ENCODE results near the gene SOX1. TPM values are rescaled to one million over a fixed set of nuclear protein-coding genes. Genes with fewer than 3 reads are reported as not detected.

The SOX1 gene
- total RNA-seq, 1 donor from 2014 or later: not detected

DNA sequence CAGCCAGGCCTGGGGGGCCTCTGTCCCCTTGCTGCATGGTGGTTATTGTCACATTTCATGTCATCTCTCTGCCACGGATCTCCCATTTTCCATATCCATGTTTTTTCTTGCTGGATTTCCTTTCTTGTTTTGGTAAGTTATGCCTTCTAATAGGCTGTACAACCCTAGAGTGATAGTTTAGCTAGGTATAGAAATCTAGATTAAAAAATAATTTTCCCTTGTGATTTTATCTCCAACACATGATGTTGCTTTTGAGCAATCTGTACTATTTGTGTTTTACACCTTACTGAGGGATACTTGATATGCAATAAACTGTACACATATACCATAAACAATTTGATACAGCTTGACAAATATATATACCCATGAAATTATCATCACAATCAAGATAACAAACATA is 17.0 kb downstream of the SOX1 start:
- Histone ChIP-seq H3K36me3 (ENCODE audit: control insufficient read depth in 3 of 3, insufficient read depth in 3 of 3, low read length in 3 of 3) (no peaks in the 10 kb centered on the region), H3K9ac (ENCODE audit: low read depth in 1 of 3, low read length in 3 of 3) (no peak overlapping the region), H3K9me3 (ENCODE audit: control insufficient read depth in 3 of 3, low read length in 3 of 3) (peaks cover 0 to 19% (median 2%) of the 10 kb centered on the region in 3 donors), H3K27me3 (ENCODE audit: control insufficient read depth in 3 of 3, insufficient read depth in 3 of 3, low read length in 3 of 3) (peaks cover 14 to 24% (median 18%) of the 10 kb centered on the region in 3 donors), H3K4me3 (ENCODE audit: low read length in 3 of 3) (no peak overlapping the region), H3K4me1 (ENCODE audit: control insufficient read depth in 3 of 3, insufficient read depth in 3 of 3, low read length in 3 of 3) (no peaks in the 10 kb centered on the region), H3K27ac (ENCODE audit: low read depth, low read length) (no peak overlapping the region)

DNA sequence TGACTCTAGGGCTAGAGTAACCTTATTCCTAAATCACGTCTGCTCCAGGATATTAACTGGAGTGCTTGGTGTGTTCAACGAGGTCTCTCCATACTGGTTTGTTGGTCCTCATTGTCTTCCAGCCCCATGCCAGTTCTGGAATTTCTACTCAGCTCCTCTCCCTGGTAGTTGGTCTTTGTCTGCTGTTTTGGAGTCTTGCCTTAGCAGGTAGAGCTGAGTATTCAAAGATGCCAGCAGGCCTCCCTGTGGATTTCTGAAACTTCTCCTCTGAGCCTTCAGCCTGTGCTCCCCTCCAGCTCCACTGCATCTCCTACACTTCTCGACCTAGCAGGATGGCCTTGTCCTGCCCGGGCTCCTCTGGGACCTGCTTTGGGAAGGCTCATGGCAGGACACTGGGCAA is 25.5 kb downstream of the SOX1 start:
- no peak overlapping the region for H3K9ac ChIP-seq (ENCODE audit: low read depth in 1 of 3, low read length in 3 of 3)
- H3K27ac ChIP-seq (ENCODE audit: low read depth, low read length): no peak overlapping the region
- no peak overlapping the region for H3K4me3 ChIP-seq (ENCODE audit: low read length in 3 of 3)
- H3K4me1 ChIP-seq (ENCODE audit: control insufficient read depth in 3 of 3, insufficient read depth in 3 of 3, low read length in 3 of 3): no peaks in the 10 kb centered on the region
- H3K9me3 ChIP-seq (ENCODE audit: control insufficient read depth in 3 of 3, low read length in 3 of 3): no peaks in the 10 kb centered on the region
- peaks cover 14 to 27% (median 17%) of the 10 kb centered on the region in 3 donors for H3K27me3 ChIP-seq (ENCODE audit: control insufficient read depth in 3 of 3, insufficient read depth in 3 of 3, low read length in 3 of 3)
- H3K36me3 ChIP-seq (ENCODE audit: control insufficient read depth in 3 of 3, insufficient read depth in 3 of 3, low read length in 3 of 3): no peaks in the 10 kb centered on the region

DNA sequence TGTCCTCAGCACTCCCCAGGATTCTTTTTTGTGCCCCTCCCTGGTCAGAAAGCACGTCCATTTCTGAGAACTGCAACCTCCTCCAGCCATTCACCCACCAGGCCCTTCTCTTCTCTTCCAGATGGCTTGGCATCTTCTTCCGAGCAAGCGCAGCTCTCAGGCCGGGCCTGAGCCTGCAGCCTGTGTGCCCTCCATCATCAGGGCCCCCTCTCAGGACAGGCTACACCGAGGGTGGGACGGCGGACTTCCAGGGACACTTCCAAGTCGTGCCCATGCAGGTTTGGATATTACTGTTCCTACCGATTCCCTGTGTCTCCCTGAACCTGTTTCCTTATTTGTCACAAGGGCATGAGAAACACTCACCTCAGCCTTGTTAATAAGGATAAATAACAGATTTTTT is 28.4 kb downstream of the SOX1 start:
- peaks cover 6 to 30% (median 14%) of the 10 kb centered on the region in 3 donors for H3K27me3 ChIP-seq (ENCODE audit: control insufficient read depth in 3 of 3, insufficient read depth in 3 of 3, low read length in 3 of 3)
- H3K4me3 ChIP-seq (ENCODE audit: low read length in 3 of 3): no peak overlapping the region
- H3K4me1 ChIP-seq (ENCODE audit: control insufficient read depth in 3 of 3, insufficient read depth in 3 of 3, low read length in 3 of 3): no peaks in the 10 kb centered on the region
- no peak overlapping the region for H3K27ac ChIP-seq (ENCODE audit: low read depth, low read length)
- H3K9ac ChIP-seq (ENCODE audit: low read depth in 1 of 3, low read length in 3 of 3): no peak overlapping the region
- no peaks in the 10 kb centered on the region for H3K9me3 ChIP-seq (ENCODE audit: control insufficient read depth in 3 of 3, low read length in 3 of 3)
- no peaks in the 10 kb centered on the region for H3K36me3 ChIP-seq (ENCODE audit: control insufficient read depth in 3 of 3, insufficient read depth in 3 of 3, low read length in 3 of 3)

DNA sequence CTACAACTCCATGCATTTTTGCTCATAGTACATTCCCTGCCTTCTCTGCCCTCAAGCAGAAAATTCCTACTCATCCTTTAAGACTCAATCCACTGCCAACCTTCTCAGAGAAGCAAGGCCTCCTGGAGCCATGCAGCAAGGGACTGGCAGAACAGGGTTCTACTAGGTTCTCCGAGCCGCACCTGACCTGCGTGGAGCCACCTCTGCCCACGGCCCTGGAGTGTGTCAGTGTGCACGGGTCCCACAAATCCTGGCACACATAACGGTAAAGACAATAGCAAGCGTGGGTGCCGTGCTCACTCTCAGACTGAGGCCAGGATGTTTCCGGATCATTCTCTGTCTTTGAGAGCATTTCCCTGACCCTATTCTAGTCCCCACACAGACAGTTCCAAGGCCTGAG is 30.0 kb downstream of the SOX1 start:
- no peak overlapping the region for H3K9ac ChIP-seq (ENCODE audit: low read depth in 1 of 3, low read length in 3 of 3)
- no peaks in the 10 kb centered on the region for H3K36me3 ChIP-seq (ENCODE audit: control insufficient read depth in 3 of 3, insufficient read depth in 3 of 3, low read length in 3 of 3)
- no peaks in the 10 kb centered on the region for H3K4me1 ChIP-seq (ENCODE audit: control insufficient read depth in 3 of 3, insufficient read depth in 3 of 3, low read length in 3 of 3)
- H3K27me3 ChIP-seq (ENCODE audit: control insufficient read depth in 3 of 3, insufficient read depth in 3 of 3, low read length in 3 of 3): peaks cover 14 to 38% (median 17%) of the 10 kb centered on the region in 3 donors
- H3K9me3 ChIP-seq (ENCODE audit: control insufficient read depth in 3 of 3, low read length in 3 of 3): no peaks in the 10 kb centered on the region
- no peak overlapping the region for H3K4me3 ChIP-seq (ENCODE audit: low read length in 3 of 3)
- no peak overlapping the region for H3K27ac ChIP-seq (ENCODE audit: low read depth, low read length)

DNA sequence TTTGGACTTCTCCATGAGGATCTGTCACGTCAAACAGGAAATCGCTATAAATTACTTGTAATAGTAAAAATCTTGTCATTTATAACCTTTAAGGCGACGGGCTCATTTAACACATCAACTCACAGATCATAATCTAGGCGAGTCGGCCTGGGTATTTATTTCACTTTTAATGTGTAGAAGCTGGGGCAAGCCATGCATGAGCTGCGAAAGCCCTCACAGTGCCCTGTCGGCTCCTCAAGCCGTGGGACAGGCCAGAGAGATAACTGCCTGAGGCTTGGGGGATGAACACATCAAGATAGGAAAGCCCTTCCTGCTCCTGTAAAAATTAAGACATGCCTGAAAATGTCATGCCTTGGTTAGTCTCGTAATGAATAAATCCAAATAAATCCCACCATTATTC is 30.8 kb downstream of the SOX1 start:
- H3K9ac ChIP-seq (ENCODE audit: low read depth in 1 of 3, low read length in 3 of 3): no peak overlapping the region
- H3K36me3 ChIP-seq (ENCODE audit: control insufficient read depth in 3 of 3, insufficient read depth in 3 of 3, low read length in 3 of 3): no peaks in the 10 kb centered on the region
- no peaks in the 10 kb centered on the region for H3K9me3 ChIP-seq (ENCODE audit: control insufficient read depth in 3 of 3, low read length in 3 of 3)
- no peaks in the 10 kb centered on the region for H3K4me1 ChIP-seq (ENCODE audit: control insufficient read depth in 3 of 3, insufficient read depth in 3 of 3, low read length in 3 of 3)
- H3K27me3 ChIP-seq (ENCODE audit: control insufficient read depth in 3 of 3, insufficient read depth in 3 of 3, low read length in 3 of 3): peaks cover 20 to 44% (median 24%) of the 10 kb centered on the region in 3 donors
- H3K27ac ChIP-seq (ENCODE audit: low read depth, low read length): no peak overlapping the region
- H3K4me3 ChIP-seq (ENCODE audit: low read length in 3 of 3): no peak overlapping the region

DNA sequence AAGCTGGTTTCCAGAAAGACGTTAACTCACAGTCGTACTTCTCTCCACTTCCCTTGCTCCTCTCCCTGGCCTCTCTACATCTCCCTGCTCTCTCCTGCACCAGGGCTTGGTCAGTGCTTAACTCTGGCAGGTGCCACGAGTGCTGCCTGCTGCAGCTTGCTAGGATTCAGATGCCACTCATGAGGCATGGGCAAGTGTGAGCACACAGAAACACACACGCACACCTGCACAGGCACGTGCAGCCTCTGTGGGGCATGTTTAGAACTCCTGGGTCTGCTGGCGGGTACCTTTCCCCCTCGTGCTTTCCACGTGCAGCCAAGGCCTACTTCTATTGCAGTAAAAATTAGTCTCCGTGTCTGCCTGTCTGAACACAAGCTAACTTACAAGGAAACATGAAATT is 31.8 kb downstream of the SOX1 start:
- Histone ChIP-seq H3K9me3 (ENCODE audit: control insufficient read depth in 3 of 3, low read length in 3 of 3) (no peaks in the 10 kb centered on the region), H3K4me1 (ENCODE audit: control insufficient read depth in 3 of 3, insufficient read depth in 3 of 3, low read length in 3 of 3) (no peaks in the 10 kb centered on the region)

DNA sequence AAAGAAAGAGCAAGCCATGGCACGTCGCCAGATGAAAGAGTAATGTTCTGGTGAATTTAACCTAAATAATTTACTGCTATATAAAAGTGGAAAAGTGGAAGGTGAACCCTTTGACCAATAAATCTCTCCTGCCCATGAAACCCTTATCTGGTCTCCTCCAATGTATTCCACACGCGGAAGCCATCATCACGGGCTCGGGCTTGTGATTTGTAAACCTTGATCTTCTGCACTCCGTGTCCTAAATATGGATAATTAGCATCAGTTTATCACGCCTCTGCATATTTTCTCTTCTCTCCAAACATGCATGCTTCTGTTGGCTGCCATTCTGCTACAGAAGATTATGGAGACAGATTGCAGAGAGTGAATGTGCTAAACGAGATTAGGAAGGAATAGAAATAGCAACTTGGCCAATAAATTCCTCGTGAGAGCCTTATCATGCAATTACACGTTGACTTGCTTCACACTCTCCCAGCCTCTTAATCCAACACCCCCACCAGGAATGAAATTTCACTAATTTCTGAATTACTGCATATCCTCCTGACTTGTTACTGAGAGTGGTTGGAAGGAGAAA is 34.5 kb downstream of the SOX1 start:
- Histone ChIP-seq H3K27me3 (ENCODE audit: control insufficient read depth in 3 of 3, insufficient read depth in 3 of 3, low read length in 3 of 3) (peaks cover 43 to 65% (median 45%) of the 10 kb centered on the region in 3 donors), H3K4me1 (ENCODE audit: control insufficient read depth in 3 of 3, insufficient read depth in 3 of 3, low read length in 3 of 3) (peaks cover 0 to 7% (median 0%) of the 10 kb centered on the region in 3 donors), H3K9ac (ENCODE audit: low read depth in 1 of 3, low read length in 3 of 3) (no peak overlapping the region), H3K4me3 (ENCODE audit: low read length in 3 of 3) (no peak overlapping the region), H3K9me3 (ENCODE audit: control insufficient read depth in 3 of 3, low read length in 3 of 3) (no peaks in the 10 kb centered on the region), H3K36me3 (ENCODE audit: control insufficient read depth in 3 of 3, insufficient read depth in 3 of 3, low read length in 3 of 3) (no peaks in the 10 kb centered on the region), H3K27ac (ENCODE audit: low read depth, low read length) (no peak overlapping the region)

More for the DNA sequence above, 31.8 kb downstream of the SOX1 start:
- Histone ChIP-seq H3K4me3 (ENCODE audit: low read length in 3 of 3) (no peak overlapping the region), H3K27ac (ENCODE audit: low read depth, low read length) (no peak overlapping the region), H3K9ac (ENCODE audit: low read depth in 1 of 3, low read length in 3 of 3) (no peak overlapping the region), H3K27me3 (ENCODE audit: control insufficient read depth in 3 of 3, insufficient read depth in 3 of 3, low read length in 3 of 3) (peaks cover 28 to 46% (median 31%) of the 10 kb centered on the region in 3 donors), H3K36me3 (ENCODE audit: control insufficient read depth in 3 of 3, insufficient read depth in 3 of 3, low read length in 3 of 3) (no peaks in the 10 kb centered on the region)

DNA sequence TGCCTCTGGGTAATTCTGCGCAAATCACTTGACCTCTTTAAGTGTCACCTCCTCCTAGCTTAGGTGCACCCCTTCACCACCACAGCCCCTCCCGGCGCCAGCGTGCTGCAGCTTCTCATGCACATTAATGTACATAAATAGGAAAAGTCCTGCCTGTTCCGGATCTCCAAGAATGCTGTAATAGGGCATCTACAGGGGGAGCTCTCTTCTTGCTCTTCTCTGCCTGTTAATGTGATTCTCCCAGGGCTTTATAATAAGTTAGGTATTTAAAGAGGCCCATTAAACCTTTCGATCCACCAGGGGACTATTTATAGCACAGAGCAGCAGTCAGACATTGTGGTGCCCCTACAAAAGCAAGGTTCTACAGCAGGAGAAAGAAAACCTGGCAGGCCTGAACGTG is 35.3 kb downstream of the SOX1 start:
- Histone ChIP-seq H3K27me3 (ENCODE audit: control insufficient read depth in 3 of 3, insufficient read depth in 3 of 3, low read length in 3 of 3) (peaks cover 41 to 72% (median 51%) of the 10 kb centered on the region in 3 donors), H3K9me3 (ENCODE audit: control insufficient read depth in 3 of 3, low read length in 3 of 3) (no peaks in the 10 kb centered on the region), H3K4me3 (ENCODE audit: low read length in 3 of 3) (no peak overlapping the region), H3K4me1 (ENCODE audit: control insufficient read depth in 3 of 3, insufficient read depth in 3 of 3, low read length in 3 of 3) (peaks cover 0 to 7% (median 0%) of the 10 kb centered on the region in 3 donors), H3K9ac (ENCODE audit: low read depth in 1 of 3, low read length in 3 of 3) (no peak overlapping the region), H3K36me3 (ENCODE audit: control insufficient read depth in 3 of 3, insufficient read depth in 3 of 3, low read length in 3 of 3) (no peaks in the 10 kb centered on the region), H3K27ac (ENCODE audit: low read depth, low read length) (no peak overlapping the region)

DNA sequence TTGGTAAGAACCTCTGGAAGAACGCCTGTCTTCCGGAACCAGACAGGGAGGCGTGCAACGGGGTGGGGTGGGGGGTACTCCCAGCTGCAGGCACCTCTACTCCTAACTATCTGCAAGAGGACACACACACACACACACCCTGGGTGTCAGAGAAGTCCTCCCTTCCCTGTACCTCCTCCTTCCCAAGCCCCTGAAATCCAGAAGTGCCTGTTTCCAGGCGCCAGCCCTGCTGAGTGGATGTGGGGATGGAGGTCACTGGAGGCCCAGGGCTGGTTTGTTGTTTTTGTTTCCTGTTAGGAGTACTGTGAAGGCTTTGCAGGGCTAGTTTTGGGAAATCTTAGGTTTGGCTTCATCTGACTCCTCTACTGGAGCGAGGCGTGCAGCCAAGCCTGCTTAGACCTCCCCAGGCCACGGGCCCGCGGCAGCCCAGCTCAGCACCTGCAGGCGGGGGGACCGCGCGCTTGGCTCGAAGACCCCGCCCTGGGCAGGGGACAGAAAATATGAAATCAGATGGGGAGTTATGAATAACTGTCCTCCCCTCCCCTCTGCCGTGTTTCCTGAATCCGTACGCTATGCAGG is 36.4 kb downstream of the SOX1 start:
- H3K9ac ChIP-seq (ENCODE audit: low read depth in 1 of 3, low read length in 3 of 3): no peak overlapping the region
- peaks cover 46 to 75% (median 59%) of the 10 kb centered on the region in 3 donors for H3K27me3 ChIP-seq (ENCODE audit: control insufficient read depth in 3 of 3, insufficient read depth in 3 of 3, low read length in 3 of 3)
- no peaks in the 10 kb centered on the region for H3K9me3 ChIP-seq (ENCODE audit: control insufficient read depth in 3 of 3, low read length in 3 of 3)
- H3K36me3 ChIP-seq (ENCODE audit: control insufficient read depth in 3 of 3, insufficient read depth in 3 of 3, low read length in 3 of 3): no peaks in the 10 kb centered on the region
- H3K4me1 ChIP-seq (ENCODE audit: control insufficient read depth in 3 of 3, insufficient read depth in 3 of 3, low read length in 3 of 3): peaks cover 0 to 7% (median 0%) of the 10 kb centered on the region in 3 donors
- H3K27ac ChIP-seq (ENCODE audit: low read depth, low read length): no peak overlapping the region
- no peak overlapping the region for H3K4me3 ChIP-seq (ENCODE audit: low read length in 3 of 3)

DNA sequence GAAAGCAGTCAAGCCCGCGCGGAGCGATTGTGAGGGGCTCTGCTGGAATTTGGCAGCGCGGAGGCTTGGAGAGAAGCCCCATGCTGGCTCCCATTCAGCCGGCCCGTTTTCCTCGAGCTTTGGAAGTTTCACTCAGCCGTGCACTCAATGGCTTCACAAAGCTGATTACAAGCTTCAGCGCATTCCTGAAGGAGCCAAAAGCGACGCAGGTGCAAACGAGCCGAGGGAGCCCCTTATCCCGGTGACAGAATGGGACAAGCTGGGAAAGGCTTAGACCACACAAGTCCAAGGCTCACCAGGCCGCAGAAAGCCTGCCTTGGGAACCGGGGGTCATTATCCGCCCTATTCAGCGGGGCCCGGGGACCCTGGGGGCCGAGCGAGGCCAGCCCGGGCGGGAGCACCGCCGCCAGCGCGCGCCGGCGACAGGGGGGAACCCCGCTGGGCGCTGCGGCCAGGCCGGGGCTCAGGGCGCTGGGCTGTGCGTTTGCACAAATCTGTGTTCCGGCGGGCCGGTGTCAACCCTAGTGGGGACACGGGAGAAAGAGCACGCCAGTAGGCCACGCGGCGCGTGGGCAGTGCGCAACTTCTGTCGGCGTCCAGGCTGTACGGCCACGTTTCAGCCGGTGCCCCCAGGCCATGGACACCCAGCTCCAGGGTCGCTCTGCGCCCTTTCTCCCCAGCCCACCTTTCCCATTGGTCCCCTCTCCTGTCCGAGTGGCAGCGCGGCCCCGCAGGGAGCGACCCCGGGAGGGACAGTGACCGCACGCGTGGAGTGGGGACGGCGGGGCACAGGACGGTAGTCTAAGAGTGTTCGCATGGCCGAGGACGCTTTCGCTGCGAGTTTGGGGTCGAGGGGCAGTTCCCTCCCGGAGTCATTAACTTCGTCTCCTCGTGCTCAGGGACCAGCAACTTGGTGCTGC is 37.3 kb downstream of the SOX1 start:
- Histone ChIP-seq H3K9me3 (ENCODE audit: control insufficient read depth in 3 of 3, low read length in 3 of 3) (no peaks in the 10 kb centered on the region), H3K4me1 (ENCODE audit: control insufficient read depth in 3 of 3, insufficient read depth in 3 of 3, low read length in 3 of 3) (peaks cover 0 to 7% (median 0%) of the 10 kb centered on the region in 3 donors), H3K4me3 (ENCODE audit: low read length in 3 of 3) (no peak overlapping the region), H3K9ac (ENCODE audit: low read depth in 1 of 3, low read length in 3 of 3) (no peak overlapping the region), H3K36me3 (ENCODE audit: control insufficient read depth in 3 of 3, insufficient read depth in 3 of 3, low read length in 3 of 3) (no peaks in the 10 kb centered on the region), H3K27ac (ENCODE audit: low read depth, low read length) (no peak overlapping the region), H3K27me3 (ENCODE audit: control insufficient read depth in 3 of 3, insufficient read depth in 3 of 3, low read length in 3 of 3) (peaks cover 52 to 78% (median 68%) of the 10 kb centered on the region in 3 donors)
